Neural crest cell (in vitro differentiated cells): ENCODE measurements around the gene LRRC4B. TPM values are rescaled to one million over a fixed set of nuclear protein-coding genes. Genes with fewer than 3 reads are reported as not detected.
A peak's percentile ranks its signal among the peaks of the same experiment; 100 is the strongest.

Experiments used
- DNase-seq: peaks from one replicate; pipeline ENCODE4 v3.0.0; 2021; ENCODE audit warnings: low read depth, mixed read lengths, low spot score
- H3K27ac Mint-ChIP-seq: one replicate; pipeline ENCODE4 v1.8.0; 2021; ENCODE audit warnings: mild to moderate bottlenecking, mixed read lengths; ENCODE audit not compliant: unreplicated experiment
- H3K27me3 Mint-ChIP-seq: 2 replicates; pipeline ENCODE4 v1.8.0; 2021; ENCODE audit warnings: low read depth, mild to moderate bottlenecking, mixed read lengths
- H3K36me3 Mint-ChIP-seq: 2 replicates; pipeline ENCODE4 v1.8.0; 2021; ENCODE audit warnings: low read depth, mild to moderate bottlenecking, mixed read lengths
- H3K4me1 Mint-ChIP-seq: 2 replicates; pipeline ENCODE4 v1.8.0; 2021; ENCODE audit warnings: mixed read lengths
- H3K4me3 Mint-ChIP-seq: one replicate; pipeline ENCODE4 v1.8.0; 2021; ENCODE audit warnings: mild to moderate bottlenecking, mixed read lengths
- H3K9me3 Mint-ChIP-seq: 2 replicates; pipeline ENCODE4 v1.8.0; 2021; ENCODE audit warnings: mixed read lengths
- CTCF ChIP-seq: fragments of 200-600 bp; sonication (generic); conservative IDR thresholded peaks from 2 replicates; pipeline ENCODE4 v1.5.0; 2021; ENCODE audit warnings: antibody characterized with exemption, mild to moderate bottlenecking
- total RNA-seq: library from RNA; stranded (reverse); gene quantifications from 2 replicates; pipeline ENCODE4 v1.2.1, GENCODE V29; 2021

The LRRC4B gene
- total RNA-seq, 1 donor from 2014 or later, result 50.2 TPM

- no peaks in the 10 kb centered on the region for H3K9me3 Mint-ChIP-seq
- TF ChIP-seq CTCF, result no peak
- no peak for DNase-seq
- no peaks in the 10 kb centered on the region for H3K27me3 Mint-ChIP-seq
- no peak overlapping the region for H3K27ac Mint-ChIP-seq
- no peak overlapping the region for H3K4me3 Mint-ChIP-seq
- peaks cover 22% of the 10 kb centered on the region for H3K4me1 Mint-ChIP-seq
- peaks cover 2% of the 10 kb centered on the region for H3K36me3 Mint-ChIP-seq
Observed at GRCh38 chr19:50546527-50547221, 21.6 kb downstream of the LRRC4B start.

- H3K4me3 Mint-ChIP-seq, result no peak overlapping the region
- TF ChIP-seq CTCF, result no peak
- peaks cover 12% of the 10 kb centered on the region for H3K4me1 Mint-ChIP-seq
- no peak for DNase-seq
- no peaks in the 10 kb centered on the region for H3K9me3 Mint-ChIP-seq
- peak overlapping the region; percentile 57 for H3K27ac Mint-ChIP-seq
- H3K36me3 Mint-ChIP-seq, result peaks cover 3% of the 10 kb centered on the region
- H3K27me3 Mint-ChIP-seq, result no peaks in the 10 kb centered on the region
Observed at GRCh38 chr19:50542943-50543342, 25.3 kb downstream of the LRRC4B start.

- TF ChIP-seq CTCF, result peak; percentile 92
- no peaks in the 10 kb centered on the region for H3K27me3 Mint-ChIP-seq
- H3K36me3 Mint-ChIP-seq, result peaks cover 20% of the 10 kb centered on the region
- peak; percentile 97 for DNase-seq
- no peak overlapping the region for H3K4me3 Mint-ChIP-seq
- no peak overlapping the region for H3K27ac Mint-ChIP-seq
- peaks cover 12% of the 10 kb centered on the region for H3K4me1 Mint-ChIP-seq
- H3K9me3 Mint-ChIP-seq, result peaks cover 4% of the 10 kb centered on the region
Observed at GRCh38 chr19:50537769-50538230, 30.4 kb downstream of the LRRC4B start.

GRCh38 chr19:50537306-50537685, 30.9 kb downstream of the LRRC4B start:
- Mint-ChIP-seq H3K27me3 (no peaks in the 10 kb centered on the region), H3K36me3 (peaks cover 25% of the 10 kb centered on the region), H3K4me3 (no peak overlapping the region), H3K4me1 (peaks cover 17% of the 10 kb centered on the region), H3K9me3 (peaks cover 4% of the 10 kb centered on the region), H3K27ac (no peak overlapping the region)
- no peak for DNase-seq
- TF ChIP-seq CTCF, result no peak

- H3K27me3 Mint-ChIP-seq, result no peaks in the 10 kb centered on the region
- DNase-seq, result no peak
- H3K4me3 Mint-ChIP-seq, result no peak overlapping the region
- H3K36me3 Mint-ChIP-seq, result peaks cover 24% of the 10 kb centered on the region
- no peak for TF ChIP-seq CTCF
- H3K27ac Mint-ChIP-seq, result no peak overlapping the region
- peaks cover 16% of the 10 kb centered on the region for H3K4me1 Mint-ChIP-seq
- peaks cover 4% of the 10 kb centered on the region for H3K9me3 Mint-ChIP-seq
Observed at GRCh38 chr19:50536662-50537305, 31.5 kb downstream of the LRRC4B start.
